ENCODE results near the gene SSH3. TPM values are rescaled to one million over a fixed set of nuclear protein-coding genes. Genes with fewer than 3 reads are reported as not detected.

SSH3 gene
- total and polyA plus RNA-seq, 11 donors = 8.1 to 23.9 (median 15.8) TPM

GRCh38 chr11:67303835-67304411, 593 bp downstream of the SSH3 start:
- no peak for TF ChIP-seq CTCF (IDR thresholded peaks at IDR 0.05)
- no peak for TF ChIP-seq POLR2A (IDR thresholded peaks at IDR 0.05)
- WGBS, 4 donors = 0 to 6% (median 6%) methylated on average over 8 to 43 of the region's 43 CpGs
- ATAC-seq = peak in 2 of 4 donors; percentile 19 to 23
- Histone ChIP-seq H3K4me1 (peaks cover 8 to 35% (median 24%) of the 10 kb centered on the region in 12 donors), H3K9me3 (no peaks in the 10 kb centered on the region), H3K4me3 (peak overlapping the region; percentile 67 to 98 (median 92)), H3K27me3 (no peaks in the 10 kb centered on the region), H3K27ac (peak overlapping the region in 11 of 12 donors; percentile 71 to 89 (median 80)), H3K36me3 (peaks cover 0 to 54% (median 35%) of the 10 kb centered on the region in 9 donors)
- DNase-seq = peak in 3 of 5 donors; percentile 33 to 74 (median 33)
- intact Hi-C loops (cut with DNase I) = loop anchor here in 2 of 10 donors (2.0 to 5.0 kb wide), 2 partner anchors 15 to 37 kb away; partner anchors contain the start of genes ANKRD13D (in 1 of the 2) and GRK2 (in 1 of the 2)

DNA sequence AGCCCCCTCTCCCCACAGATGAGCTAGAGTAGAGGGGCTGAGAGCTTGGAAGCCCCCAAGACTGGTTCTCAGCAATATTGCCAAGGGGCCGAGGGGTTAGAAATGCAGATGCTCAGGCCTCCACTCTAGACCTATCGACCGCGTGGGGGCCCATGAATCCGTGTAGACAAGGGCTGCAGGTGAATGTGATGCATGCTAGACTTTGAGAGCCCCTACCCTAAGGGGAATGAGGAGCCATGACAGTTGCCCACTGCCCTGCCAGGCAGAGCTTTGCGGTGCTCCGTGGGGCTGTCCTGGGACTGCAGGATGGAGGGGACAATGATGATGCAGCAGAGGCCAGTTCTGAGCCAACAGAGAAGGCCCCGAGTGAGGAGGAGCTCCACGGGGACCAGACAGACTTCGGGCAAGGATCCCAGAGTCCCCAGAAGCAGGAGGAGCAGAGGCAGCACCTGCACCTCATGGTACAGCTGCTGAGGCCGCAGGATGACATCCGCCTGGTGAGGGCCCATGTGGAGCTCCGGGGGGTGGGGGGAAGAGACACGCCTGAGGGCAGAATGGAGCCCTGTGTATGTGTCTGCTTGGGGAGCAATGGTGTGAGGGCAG, 1.3 kb downstream of the SSH3 start:
- H3K4me3 ChIP-seq = peak overlapping the region in 9 of 12 donors; percentile 67 to 98 (median 93)
- peaks cover 0 to 54% (median 32%) of the 10 kb centered on the region in 9 donors for H3K36me3 ChIP-seq

GRCh38 chr11:67306769-67307544, 3.6 kb downstream of the SSH3 start:
- peaks cover 8 to 27% (median 20%) of the 10 kb centered on the region in 12 donors for H3K4me1 ChIP-seq
- no peak for DNase-seq

More for the DNA sequence above, 1.3 kb downstream of the SSH3 start:
- WGBS, 4 donors = 79 to 89% (median 84%) methylated on average over 13 to 14 of the region's 14 CpGs
- no peak for ATAC-seq
- H3K27me3 ChIP-seq = no peaks in the 10 kb centered on the region
- H3K9me3 ChIP-seq = no peaks in the 10 kb centered on the region
- TF ChIP-seq CTCF (IDR thresholded peaks at IDR 0.05) = no peak
- no peak for TF ChIP-seq POLR2A (IDR thresholded peaks at IDR 0.05)
- no peak for DNase-seq
- peak overlapping the region in 3 of 12 donors; percentile 80 to 89 (median 83) for H3K27ac ChIP-seq
- H3K4me1 ChIP-seq = peaks cover 8 to 35% (median 24%) of the 10 kb centered on the region in 12 donors
- intact Hi-C loops (cut with DNase I) = loop anchor here in 1 of 10 donors (5.0 kb wide), 1 partner anchor 37 kb away; the partner anchor contains the start of gene GRK2

More at GRCh38 chr11:67306769-67307544, 3.6 kb downstream of the SSH3 start:
- no peak overlapping the region for H3K27ac ChIP-seq
- H3K36me3 ChIP-seq = peaks cover 0 to 41% (median 19%) of the 10 kb centered on the region in 9 donors
- no peak for ATAC-seq
- 90 to 92% (median 91%) methylated on average over 18 to 19 of the region's 19 CpGs for WGBS, 4 donors
- TF ChIP-seq CTCF (IDR thresholded peaks at IDR 0.05) (no peak), POLR2A (IDR thresholded peaks at IDR 0.05) (no peak)
- H3K27me3 ChIP-seq = no peaks in the 10 kb centered on the region
- no peak overlapping the region for H3K4me3 ChIP-seq
- intact Hi-C loops (cut with DNase I) = no loop called here
- H3K9me3 ChIP-seq = no peaks in the 10 kb centered on the region
